H9 (cell line): ENCODE results near the gene DEPDC5. TPM values are rescaled to one million over a fixed set of nuclear protein-coding genes. Genes with fewer than 3 reads are reported as not detected.

ENCODE experiments used
- DNase-seq: peaks from one replicate; pipeline ENCODE4 v3.0.0-alpha.2; 2017
- H2AFZ ChIP-seq: one replicate; pipeline ENCODE4 v1.6.1; 2013; ENCODE audit warnings: mild to moderate bottlenecking, low read length, control low read depth, moderate library complexity
- H2AK5ac ChIP-seq: 2 replicates; pipeline ENCODE4 v1.6.1; 2013; ENCODE audit warnings: low read length, control low read depth, mixed read lengths; ENCODE audit not compliant: insufficient read length
- H2BK120ac ChIP-seq: one replicate; pipeline ENCODE4 v1.6.1; 2013; ENCODE audit warnings: low read depth, mild to moderate bottlenecking, low read length, control low read depth, inconsistent platforms; ENCODE audit not compliant: poor library complexity, severe bottlenecking
- H2BK12ac ChIP-seq: 2 replicates; pipeline ENCODE4 v1.6.1; 2013; ENCODE audit warnings: low read length, control low read depth, mixed read lengths, low read depth; ENCODE audit not compliant: insufficient read length
- H2BK15ac ChIP-seq: 2 replicates; pipeline ENCODE4 v1.6.1; 2013; ENCODE audit warnings: low read depth, low read length, control low read depth
- H2BK20ac ChIP-seq: one replicate; pipeline ENCODE4 v1.6.1; 2013; ENCODE audit warnings: low read depth, mild to moderate bottlenecking, low read length, control low read depth, inconsistent platforms; ENCODE audit not compliant: poor library complexity, severe bottlenecking
- H2BK5ac ChIP-seq: 2 replicates; pipeline ENCODE4 v1.6.1; 2013; ENCODE audit warnings: low read length, control low read depth, mixed read lengths; ENCODE audit not compliant: insufficient read length
- H3K14ac ChIP-seq: 2 replicates; pipeline ENCODE4 v1.6.1; 2013; ENCODE audit warnings: low read length, control low read depth; ENCODE audit not compliant: insufficient read depth
- H3K18ac ChIP-seq: 2 replicates; pipeline ENCODE4 v1.6.1; 2013; ENCODE audit warnings: low read depth, mild to moderate bottlenecking, mixed read lengths, low read length, control low read depth; ENCODE audit not compliant: insufficient read length
- H3K23ac ChIP-seq: 2 replicates; pipeline ENCODE4 v1.6.1; 2013; ENCODE audit warnings: low read length, control low read depth, mixed read lengths, low read depth; ENCODE audit not compliant: insufficient read length
- H3K23me2 ChIP-seq: 2 replicates; pipeline ENCODE4 v1.6.1; 2013; ENCODE audit warnings: low read depth, mild to moderate bottlenecking, mixed read lengths, low read length, control low read depth; ENCODE audit not compliant: insufficient read length, poor library complexity, severe bottlenecking
- H3K27ac ChIP-seq: 2 replicates; pipeline ENCODE4 v1.5.1; 2013; ENCODE audit warnings: low read length, control low read depth, mixed read lengths, low read depth; ENCODE audit not compliant: insufficient read length
- H3K27me3 ChIP-seq: 2 replicates; pipeline ENCODE4 v1.6.1; 2013; ENCODE audit warnings: low read length, control low read depth, inconsistent platforms; ENCODE audit not compliant: insufficient read depth
- H3K4ac ChIP-seq: 2 replicates; pipeline ENCODE4 v1.6.1; 2013; ENCODE audit warnings: low read depth, mild to moderate bottlenecking, control low read depth, inconsistent platforms, low read length, moderate library complexity
- H3K4me1 ChIP-seq: 2 replicates; pipeline ENCODE4 v1.6.1; 2013; ENCODE audit warnings: low read length, control low read depth, inconsistent platforms; ENCODE audit not compliant: insufficient read depth
- H3K4me2 ChIP-seq: 2 replicates; pipeline ENCODE4 v1.6.1; 2013; ENCODE audit warnings: low read length, control low read depth, mixed read lengths; ENCODE audit not compliant: insufficient read length, insufficient read depth
- H3K56ac ChIP-seq: 2 replicates; pipeline ENCODE4 v1.6.1; 2013; ENCODE audit warnings: low read depth, mild to moderate bottlenecking, mixed read lengths, low read length, control low read depth; ENCODE audit not compliant: insufficient read length
- H3K79me1 ChIP-seq: 2 replicates; pipeline ENCODE4 v1.6.1; 2013; ENCODE audit warnings: low read depth, mild to moderate bottlenecking, moderate library complexity, low read length, control low read depth, inconsistent platforms; ENCODE audit not compliant: insufficient read depth, poor library complexity, severe bottlenecking
- H3K79me2 ChIP-seq: 2 replicates; pipeline ENCODE4 v1.6.1; 2013; ENCODE audit warnings: low read length, control low read depth, inconsistent platforms; ENCODE audit not compliant: insufficient read depth
- H3K9ac ChIP-seq: 2 replicates; pipeline ENCODE4 v1.6.1; 2013; ENCODE audit warnings: low read length, control low read depth, mixed read lengths; ENCODE audit not compliant: insufficient read length; ENCODE audit errors: extremely low read depth
- H3K9me3 ChIP-seq: one replicate; pipeline ENCODE4 v1.6.1; 2013; ENCODE audit warnings: low read depth, low read length, inconsistent platforms; ENCODE audit not compliant: control insufficient read depth
- H3T11ph ChIP-seq: one replicate; pipeline ENCODE4 v1.6.1; 2013; ENCODE audit warnings: mild to moderate bottlenecking, low read length, control low read depth, inconsistent platforms
- H4K20me1 ChIP-seq: one replicate; pipeline ENCODE4 v1.6.1; 2013; ENCODE audit not compliant: control insufficient read depth, insufficient read length, insufficient read depth
- H4K5ac ChIP-seq: 2 replicates; pipeline ENCODE4 v1.6.1; 2013; ENCODE audit warnings: low read depth, mild to moderate bottlenecking, mixed read lengths, low read length, control low read depth; ENCODE audit not compliant: insufficient read length
- H4K8ac ChIP-seq: replicated peaks from 2 replicates; pipeline ENCODE4 v1.6.1; 2013; ENCODE audit warnings: low read length, control low read depth, mixed read lengths, low read depth; ENCODE audit not compliant: insufficient read length
- H4K91ac ChIP-seq: 2 replicates; pipeline ENCODE4 v1.6.1; 2013; ENCODE audit warnings: low read depth, mild to moderate bottlenecking, moderate library complexity, mixed read lengths, low read length, control low read depth; ENCODE audit not compliant: insufficient read length
- H3K27ac Mint-ChIP-seq, 3 experiments: 2 replicates in 2 of 3; 3 replicates in 1 of 3; pipeline ENCODE4 v1.8.0; 2020 to 2021; ENCODE audit warnings: mixed read lengths in 3 of 3, mild to moderate bottlenecking in 1 of 3, moderate library complexity in 1 of 3
- H3K27me3 Mint-ChIP-seq: 2 replicates; pipeline ENCODE4 v1.8.0; 2021; ENCODE audit warnings: low read depth, mild to moderate bottlenecking, moderate library complexity, mixed read lengths
- H3K36me3 Mint-ChIP-seq, 3 experiments: 2 replicates in 2 of 3; 3 replicates in 1 of 3; pipeline ENCODE4 v1.8.0; 2020 to 2021; ENCODE audit warnings: low read depth in 3 of 3, mixed read lengths in 3 of 3; ENCODE audit not compliant: insufficient read depth in 1 of 3
- H3K4me1 Mint-ChIP-seq, 2 experiments: 2 replicates each; pipeline ENCODE4 v1.8.0; 2020; ENCODE audit warnings: mixed read lengths in 2 of 2
- H3K4me3 Mint-ChIP-seq, 2 experiments: 2 replicates in 1 of 2; 3 replicates in 1 of 2; pipeline ENCODE4 v1.8.0; 2020 to 2021; ENCODE audit warnings: mild to moderate bottlenecking in 2 of 2, mixed read lengths in 2 of 2, moderate library complexity in 1 of 2
- H3K9me3 Mint-ChIP-seq, 2 experiments: 2 replicates in 1 of 2; 3 replicates in 1 of 2; pipeline ENCODE4 v1.8.0; 2020; ENCODE audit warnings: mild to moderate bottlenecking in 2 of 2, mixed read lengths in 2 of 2, moderate library complexity in 1 of 2
- WGBS: extraction: QIAGEN DNeasy Blood & Tissue Kit; methylation state at CpG from one replicate; pipeline ENCODE4 v1.1.7; 2013; ENCODE audit warnings: missing lambda C conversion rate, low lambda C conversion rate, mixed read lengths; ENCODE audit not compliant: insufficient read length; ENCODE audit errors: extremely low coverage; 5-methylcytosine and 5-hydroxymethylcytosine counted together
- total RNA-seq: library from RNA; stranded (reverse); gene quantifications from 2 replicates; pipeline ENCODE4 v1.2.1, GENCODE V29; 2021
- TF ChIP-seq, protein P1 (sequence below): fragments of 200-600 bp; sonication (generic); conservative IDR thresholded peaks from 3 replicates; pipeline ENCODE4 v1.8.0; 2021; ENCODE audit warnings: antibody characterized with exemption, mild to moderate bottlenecking

DEPDC5 gene
- total RNA-seq, 1 experiment from 2014 or later, result 29.2 TPM

DNA sequence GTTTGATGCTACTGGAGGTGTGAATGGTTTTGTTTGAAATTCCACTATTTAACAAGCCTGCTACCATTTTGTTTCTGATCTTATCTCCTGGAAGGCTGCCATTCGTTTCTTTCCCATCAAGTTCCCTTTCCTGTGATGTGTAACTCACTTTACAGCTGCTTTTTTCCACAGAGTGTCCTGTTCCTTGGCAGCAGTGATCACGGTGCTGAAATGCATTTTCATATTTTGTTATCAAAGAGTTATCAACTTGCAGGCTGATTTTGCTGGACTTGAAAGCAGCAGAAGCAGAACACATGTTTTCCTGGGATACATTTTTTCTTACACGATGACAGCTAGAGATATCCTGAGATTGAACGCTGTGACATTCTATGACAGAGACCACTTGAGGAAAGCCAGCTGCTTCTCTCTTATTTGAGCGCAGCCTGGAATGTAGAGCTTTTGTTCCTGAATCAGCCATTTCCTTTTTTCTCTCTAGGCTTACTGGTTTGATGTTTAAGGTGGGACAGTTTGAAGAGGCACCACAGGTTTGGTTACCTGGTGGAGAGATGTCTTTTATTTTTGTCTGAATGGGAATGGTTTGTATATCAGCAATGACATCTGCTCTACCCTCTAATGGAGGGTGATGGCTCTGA lies 38.6 kb upstream of the DEPDC5 start:
- Mint-ChIP-seq H3K9me3 (no peaks in the 10 kb centered on the region), H3K4me1 (no peaks in the 10 kb centered on the region), H3K36me3 (peaks cover 46 to 82% (median 77%) of the 10 kb centered on the region in 3 experiments), H3K27me3 (no peaks in the 10 kb centered on the region), H3K27ac (peak overlapping the region in 1 of 3 experiments; percentile 32; a peak in 3 of 7 replicates), H3K4me3 (no peak overlapping the region)
- H3K4me1 ChIP-seq, result no peaks in the 10 kb centered on the region
- TF ChIP-seq, protein P1, sequence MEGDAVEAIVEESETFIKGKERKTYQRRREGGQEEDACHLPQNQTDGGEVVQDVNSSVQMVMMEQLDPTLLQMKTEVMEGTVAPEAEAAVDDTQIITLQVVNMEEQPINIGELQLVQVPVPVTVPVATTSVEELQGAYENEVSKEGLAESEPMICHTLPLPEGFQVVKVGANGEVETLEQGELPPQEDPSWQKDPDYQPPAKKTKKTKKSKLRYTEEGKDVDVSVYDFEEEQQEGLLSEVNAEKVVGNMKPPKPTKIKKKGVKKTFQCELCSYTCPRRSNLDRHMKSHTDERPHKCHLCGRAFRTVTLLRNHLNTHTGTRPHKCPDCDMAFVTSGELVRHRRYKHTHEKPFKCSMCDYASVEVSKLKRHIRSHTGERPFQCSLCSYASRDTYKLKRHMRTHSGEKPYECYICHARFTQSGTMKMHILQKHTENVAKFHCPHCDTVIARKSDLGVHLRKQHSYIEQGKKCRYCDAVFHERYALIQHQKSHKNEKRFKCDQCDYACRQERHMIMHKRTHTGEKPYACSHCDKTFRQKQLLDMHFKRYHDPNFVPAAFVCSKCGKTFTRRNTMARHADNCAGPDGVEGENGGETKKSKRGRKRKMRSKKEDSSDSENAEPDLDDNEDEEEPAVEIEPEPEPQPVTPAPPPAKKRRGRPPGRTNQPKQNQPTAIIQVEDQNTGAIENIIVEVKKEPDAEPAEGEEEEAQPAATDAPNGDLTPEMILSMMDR, result no peak
- no peak overlapping the region for H2BK12ac ChIP-seq
- H3K79me1 ChIP-seq, result no peaks in the 10 kb centered on the region
- H3K4ac ChIP-seq, result no peak overlapping the region
- H4K20me1 ChIP-seq, result no peaks in the 10 kb centered on the region
- no peak overlapping the region for H3K23ac ChIP-seq
- H4K8ac ChIP-seq, result no peak overlapping the region
- H3K9ac ChIP-seq, result no peak overlapping the region
- H4K91ac ChIP-seq, result no peak overlapping the region
- no peaks in the 10 kb centered on the region for H3K79me2 ChIP-seq
- H2AK5ac ChIP-seq, result no peak overlapping the region
- H3K23me2 ChIP-seq, result no peaks in the 10 kb centered on the region
- no peaks in the 10 kb centered on the region for H3K9me3 ChIP-seq
- no peak overlapping the region for H3T11ph ChIP-seq
- no peak overlapping the region for H2BK15ac ChIP-seq
- H3K27me3 ChIP-seq, result no peaks in the 10 kb centered on the region
- H3K18ac ChIP-seq, result no peak overlapping the region
- H3K56ac ChIP-seq, result no peak overlapping the region
- no CpG with 5 or more reads among the region's 5 CpGs for WGBS
- no peak overlapping the region for H4K5ac ChIP-seq
- no peak overlapping the region for H2BK5ac ChIP-seq
- H3K27ac ChIP-seq, result no peak overlapping the region
- DNase-seq, result no peak
- H3K14ac ChIP-seq, result no peak overlapping the region
- no peak overlapping the region for H2BK120ac ChIP-seq
- H2BK20ac ChIP-seq, result no peak overlapping the region
- no peak overlapping the region for H3K4me2 ChIP-seq
- H2AFZ ChIP-seq, result no peak overlapping the region
